Cerebellar nuclear complex (tissue), 1 donor: ENCODE data around the gene ACADL.
A peak's percentile ranks its signal among the peaks of the same experiment; 100 is the strongest.
"Not testable (repeated sequence)": the region's sequence is repeated elsewhere in the genome, so short reads cannot be mapped to it uniquely, and the experiment has no call there.

Experiments used
- DNase-seq, 2 experiments: peaks; one replicate each; lab custom pipeline; 2025; lab: John Stamatoyannopoulos, UW

Gene ACADL

GRCh38 chr2:210203147-210203546 lies 22.1 kb downstream of the ACADL start:
- DNase-seq: no peak

GRCh38 chr2:210199854-210200253 lies 25.4 kb downstream of the ACADL start:
- no peak for DNase-seq

- DNase-seq: no peak
Observed at GRCh38 chr2:210199186-210199765, 26.0 kb downstream of the ACADL start.

GRCh38 chr2:210198326-210198725 lies 26.9 kb downstream of the ACADL start:
- DNase-seq: no peak

- no peak for DNase-seq
Observed at GRCh38 chr2:210197720-210198119, 27.5 kb downstream of the ACADL start.

- DNase-seq: no peak
Observed at GRCh38 chr2:210195101-210195852, 30.0 kb downstream of the ACADL start.

- DNase-seq: no peak
Observed at GRCh38 chr2:210190345-210190744, 34.9 kb downstream of the ACADL start.

GRCh38 chr2:210189452-210190138 lies 35.7 kb downstream of the ACADL start:
- DNase-seq: no peak

- no peak for DNase-seq
Observed at GRCh38 chr2:210188755-210189154, 36.5 kb downstream of the ACADL start.

- DNase-seq: no peak
Observed at GRCh38 chr2:210188190-210188589, 37.1 kb downstream of the ACADL start.

- not testable (repeated sequence) for DNase-seq
Observed at GRCh38 chr2:210183936-210184335, 41.3 kb downstream of the ACADL start.

- not testable (repeated sequence) for DNase-seq
Observed at GRCh38 chr2:210181606-210182088, 43.6 kb downstream of the ACADL start.

GRCh38 chr2:210181033-210181605 lies 44.1 kb downstream of the ACADL start:
- not testable (repeated sequence) for DNase-seq

GRCh38 chr2:210180477-210180876 lies 44.8 kb downstream of the ACADL start:
- DNase-seq: no peak

GRCh38 chr2:210179351-210179990 lies 45.8 kb downstream of the ACADL start:
- DNase-seq: no peak

GRCh38 chr2:210177769-210178168 lies 47.5 kb downstream of the ACADL start:
- no peak for DNase-seq

- not testable (repeated sequence) for DNase-seq
Observed at GRCh38 chr2:210177115-210177514, 48.1 kb downstream of the ACADL start.

- no peak for DNase-seq
Observed at GRCh38 chr2:210174086-210174485, 51.2 kb downstream of the ACADL start.

- no peak for DNase-seq
Observed at GRCh38 chr2:210172219-210172575, 53.0 kb downstream of the ACADL start.

GRCh38 chr2:210171309-210172218 lies 53.7 kb downstream of the ACADL start, which contains the start of gene KANSL1L:
Gene KANSL1L (minus strand): TSS chr2:210171409. CDS start chr2:210154582, 16,827 bp downstream.
- peak; percentile 75 to 93 for DNase-seq
